Ectodermal cell (in vitro differentiated cells): ENCODE measurements around the gene DIAPH2.

Experiments
- H3K27ac ChIP-seq: 2 replicates; pipeline ENCODE4 v1.7.0; 2013; ENCODE audit warnings: mild to moderate bottlenecking, low read depth, low read length; ENCODE audit not compliant: insufficient read depth, poor library complexity, severe bottlenecking
- H3K27me3 ChIP-seq: 2 replicates; pipeline ENCODE4 v1.7.0; 2013; ENCODE audit warnings: mild to moderate bottlenecking, low read length; ENCODE audit not compliant: insufficient read depth, control insufficient read depth, poor library complexity, severe bottlenecking
- H3K36me3 ChIP-seq: one replicate; pipeline ENCODE4 v1.7.0; 2013; ENCODE audit warnings: low read length; ENCODE audit not compliant: control insufficient read depth, insufficient read depth
- H3K4me1 ChIP-seq: one replicate; pipeline ENCODE4 v1.7.0; 2013; ENCODE audit warnings: low read length; ENCODE audit not compliant: control insufficient read depth, insufficient read depth
- H3K4me3 ChIP-seq: 2 replicates; pipeline ENCODE4 v1.7.0; 2013; ENCODE audit warnings: low read depth, low read length, control low read depth; ENCODE audit not compliant: insufficient read depth
- H3K9me3 ChIP-seq: 2 replicates; pipeline ENCODE4 v1.7.0; 2013; ENCODE audit warnings: mild to moderate bottlenecking, low read length, moderate library complexity; ENCODE audit not compliant: control insufficient read depth
- WGBS, 2 experiments: methylation state at CpG; one replicate each; pipeline ENCODE4 v1.1.7; 2013; ENCODE audit warnings: missing lambda C conversion rate in 2 of 2; 5-methylcytosine and 5-hydroxymethylcytosine counted together

Gene DIAPH2

GRCh38 chrX:97531825-97532224 is 847.2 kb downstream of the DIAPH2 start:
- Histone ChIP-seq H3K4me1 (no peaks in the 10 kb centered on the region), H3K27me3 (no peaks in the 10 kb centered on the region), H3K36me3 (no peaks in the 10 kb centered on the region), H3K4me3 (no peak overlapping the region), H3K9me3 (no peaks in the 10 kb centered on the region), H3K27ac (no peak overlapping the region)
- 100% methylated on average over 2 of the region's 3 CpGs; no CpG with 5 or more reads in 1 of the 2 experiments for WGBS, 2 experiments

GRCh38 chrX:97538745-97539144 is 854.1 kb downstream of the DIAPH2 start:
- no peaks in the 10 kb centered on the region for H3K9me3 ChIP-seq
- H3K27ac ChIP-seq = no peak overlapping the region
- H3K36me3 ChIP-seq = no peaks in the 10 kb centered on the region
- no peaks in the 10 kb centered on the region for H3K27me3 ChIP-seq
- WGBS, 2 experiments = 92 to 100% methylated on average over 1 of the region's 3 CpGs
- H3K4me1 ChIP-seq = no peaks in the 10 kb centered on the region
- H3K4me3 ChIP-seq = no peak overlapping the region

- Histone ChIP-seq H3K27me3 (no peaks in the 10 kb centered on the region), H3K27ac (no peak overlapping the region), H3K4me1 (no peaks in the 10 kb centered on the region), H3K36me3 (no peaks in the 10 kb centered on the region), H3K9me3 (no peaks in the 10 kb centered on the region), H3K4me3 (no peak overlapping the region)
- 93 to 100% methylated on average over 1 of the region's 2 CpGs for WGBS, 2 experiments
These were observed 855.4 kb downstream of the DIAPH2 start for GRCh38 chrX:97539970-97540519.

- no peaks in the 10 kb centered on the region for H3K9me3 ChIP-seq
- no peaks in the 10 kb centered on the region for H3K36me3 ChIP-seq
- 74 to 91% methylated on average over 2 to 3 of the region's 3 CpGs for WGBS, 2 experiments
- no peaks in the 10 kb centered on the region for H3K4me1 ChIP-seq
- H3K4me3 ChIP-seq = no peak overlapping the region
- no peak overlapping the region for H3K27ac ChIP-seq
- H3K27me3 ChIP-seq = no peaks in the 10 kb centered on the region
These were observed 863.4 kb downstream of the DIAPH2 start for GRCh38 chrX:97547877-97548578.

GRCh38 chrX:97551821-97552220 is 867.2 kb downstream of the DIAPH2 start:
- 99 to 100% methylated on average over 2 to 3 of the region's 3 CpGs for WGBS, 2 experiments
- no peaks in the 10 kb centered on the region for H3K36me3 ChIP-seq
- no peak overlapping the region for H3K27ac ChIP-seq
- H3K4me1 ChIP-seq = no peaks in the 10 kb centered on the region
- no peaks in the 10 kb centered on the region for H3K9me3 ChIP-seq
- no peaks in the 10 kb centered on the region for H3K27me3 ChIP-seq
- no peak overlapping the region for H3K4me3 ChIP-seq

GRCh38 chrX:97553833-97554232 is 869.2 kb downstream of the DIAPH2 start:
- 80 to 100% methylated on average over 2 of the region's 2 CpGs for WGBS, 2 experiments
- no peaks in the 10 kb centered on the region for H3K36me3 ChIP-seq
- no peak overlapping the region for H3K27ac ChIP-seq

GRCh38 chrX:97556359-97556758 is 871.7 kb downstream of the DIAPH2 start:
- H3K36me3 ChIP-seq = no peaks in the 10 kb centered on the region
- 76 to 95% methylated on average over 1 to 3 of the region's 3 CpGs for WGBS, 2 experiments
- H3K4me1 ChIP-seq = no peaks in the 10 kb centered on the region
- no peak overlapping the region for H3K4me3 ChIP-seq
- no peak overlapping the region for H3K27ac ChIP-seq
- H3K9me3 ChIP-seq = no peaks in the 10 kb centered on the region
- H3K27me3 ChIP-seq = no peaks in the 10 kb centered on the region

More at GRCh38 chrX:97553833-97554232, 869.2 kb downstream of the DIAPH2 start:
- Histone ChIP-seq H3K27me3 (no peaks in the 10 kb centered on the region), H3K4me3 (no peak overlapping the region), H3K9me3 (no peaks in the 10 kb centered on the region), H3K4me1 (no peaks in the 10 kb centered on the region)

- H3K27ac ChIP-seq = no peak overlapping the region
- H3K27me3 ChIP-seq = no peaks in the 10 kb centered on the region
- no peaks in the 10 kb centered on the region for H3K4me1 ChIP-seq
- no peaks in the 10 kb centered on the region for H3K36me3 ChIP-seq
- WGBS, 2 experiments = 90 to 92% methylated on average over 4 of the region's 4 CpGs
- H3K9me3 ChIP-seq = no peaks in the 10 kb centered on the region
- no peak overlapping the region for H3K4me3 ChIP-seq
These were observed 879.0 kb downstream of the DIAPH2 start for GRCh38 chrX:97563531-97564133.

- H3K9me3 ChIP-seq = no peaks in the 10 kb centered on the region
- no peaks in the 10 kb centered on the region for H3K27me3 ChIP-seq
- no peak overlapping the region for H3K27ac ChIP-seq
- H3K4me3 ChIP-seq = no peak overlapping the region
- H3K4me1 ChIP-seq = no peaks in the 10 kb centered on the region
- no peaks in the 10 kb centered on the region for H3K36me3 ChIP-seq
- WGBS, 2 experiments = 72 to 92% methylated on average over 2 of the region's 2 CpGs
These were observed 879.9 kb downstream of the DIAPH2 start for GRCh38 chrX:97564496-97564895.

GRCh38 chrX:97587171-97587570 is 902.5 kb downstream of the DIAPH2 start:
- no peak overlapping the region for H3K27ac ChIP-seq
- no peaks in the 10 kb centered on the region for H3K36me3 ChIP-seq
- no peaks in the 10 kb centered on the region for H3K9me3 ChIP-seq
- no peaks in the 10 kb centered on the region for H3K27me3 ChIP-seq
- no peak overlapping the region for H3K4me3 ChIP-seq
- WGBS, 2 experiments = 91 to 98% methylated on average over 3 to 4 of the region's 5 CpGs
- H3K4me1 ChIP-seq = no peaks in the 10 kb centered on the region
